ENCODE measurements around the gene ARHGEF38. TPM values are rescaled to one million over a fixed set of nuclear protein-coding genes. Genes with fewer than 3 reads are reported as not detected.
A peak's percentile ranks its signal among the peaks of the same experiment; 100 is the strongest.

The ARHGEF38 gene
- total RNA-seq, 1 experiment from 2014 or later = not detected

DNA sequence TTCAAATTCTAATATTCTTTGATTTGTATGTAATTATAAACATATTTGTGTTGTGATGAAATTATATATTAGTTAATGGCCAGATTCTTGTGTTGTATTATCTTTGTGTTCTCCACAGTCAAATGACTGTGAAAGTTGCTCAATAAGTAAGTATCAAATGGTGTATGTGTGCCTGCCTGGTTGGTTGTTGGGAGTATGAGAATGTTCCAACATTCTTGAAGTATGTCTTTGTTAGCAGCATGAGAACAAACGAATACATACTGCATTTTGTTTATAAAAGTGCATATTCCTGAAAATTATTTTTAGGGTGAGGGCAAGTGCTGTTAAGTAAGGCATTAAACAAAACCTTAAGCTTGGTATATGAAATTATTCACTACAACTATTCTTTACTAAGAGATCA lies 16.2 kb downstream of the ARHGEF38 start:
- Histone ChIP-seq H3K79me2 (ENCODE audit: low read length) (no peaks in the 10 kb centered on the region), H3K27me3 (ENCODE audit: low read length) (no peaks in the 10 kb centered on the region), H3K9me3 (ENCODE audit: low read length) (no peaks in the 10 kb centered on the region), H3K4me3 (ENCODE audit: low read length) (no peak overlapping the region), H3K4me2 (ENCODE audit: low read depth, low read length, poor library complexity, severe bottlenecking) (no peak overlapping the region), H3K27ac (ENCODE audit: low read length) (no peak overlapping the region), H3K4me1 (ENCODE audit: low read length) (no peaks in the 10 kb centered on the region), H2AFZ (ENCODE audit: low read length) (no peak overlapping the region), H3K9me2 (replicated peaks; ENCODE audit: insufficient read depth, low read length) (no peaks in the 10 kb centered on the region), H4K20me1 (ENCODE audit: insufficient read depth, low read depth, low read length) (no peaks in the 10 kb centered on the region), H3K9ac (ENCODE audit: low read length) (no peak overlapping the region), H3K36me3 (ENCODE audit: insufficient read depth, low read length) (no peaks in the 10 kb centered on the region)
- DNase-seq = no peak

DNA sequence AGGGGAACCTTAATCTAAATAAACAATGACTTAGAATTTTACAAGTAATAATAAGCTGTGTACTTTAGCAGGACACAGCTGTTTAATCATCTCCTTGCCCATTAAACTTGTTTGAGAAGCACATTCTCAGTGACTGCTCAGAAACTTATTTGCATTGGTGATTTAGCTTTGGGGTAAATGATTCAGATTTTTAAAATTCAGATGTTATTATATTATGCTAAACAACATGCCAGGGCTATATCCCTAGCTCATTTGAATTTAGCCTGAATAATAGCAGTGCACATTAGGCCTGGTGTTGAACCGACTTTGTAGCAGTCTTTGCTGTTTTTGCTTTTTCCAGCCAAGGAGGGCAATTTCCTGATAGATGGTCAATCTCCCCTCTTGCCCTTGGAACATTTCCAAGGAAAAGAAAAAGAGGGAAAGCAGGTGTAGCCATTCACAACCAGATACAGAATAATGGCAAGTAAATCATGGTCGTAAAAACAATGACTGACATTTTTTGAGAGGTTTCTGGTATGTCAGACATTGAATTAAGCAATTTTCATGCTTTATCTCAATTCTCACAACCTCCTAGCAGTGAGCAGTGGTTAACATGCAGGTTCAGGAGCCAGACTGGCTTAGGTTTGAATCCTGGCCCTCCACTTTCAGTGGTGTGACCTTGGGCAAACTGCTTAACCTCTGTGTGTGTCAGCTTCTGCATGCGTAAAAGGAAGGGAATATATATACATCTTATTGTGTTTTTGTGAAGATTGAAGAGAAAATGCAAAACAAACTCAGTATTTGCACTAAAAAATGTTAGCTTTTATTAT lies 16.8 kb downstream of the ARHGEF38 start:
- no peaks in the 10 kb centered on the region for H4K20me1 ChIP-seq (ENCODE audit: insufficient read depth, low read depth, low read length)
- no peak overlapping the region for H3K27ac ChIP-seq (ENCODE audit: low read length)
- no peak overlapping the region for H3K9ac ChIP-seq (ENCODE audit: low read length)
- H3K4me1 ChIP-seq (ENCODE audit: low read length) = no peaks in the 10 kb centered on the region
- H3K4me3 ChIP-seq (ENCODE audit: low read length) = no peak overlapping the region
- no peaks in the 10 kb centered on the region for H3K36me3 ChIP-seq (ENCODE audit: insufficient read depth, low read length)
- no peaks in the 10 kb centered on the region for H3K9me3 ChIP-seq (ENCODE audit: low read length)
- no peak overlapping the region for H2AFZ ChIP-seq (ENCODE audit: low read length)
- H3K4me2 ChIP-seq (ENCODE audit: low read depth, low read length, poor library complexity, severe bottlenecking) = no peak overlapping the region
- no peaks in the 10 kb centered on the region for H3K79me2 ChIP-seq (ENCODE audit: low read length)
- H3K9me2 ChIP-seq (replicated peaks; ENCODE audit: insufficient read depth, low read length) = no peaks in the 10 kb centered on the region
- no peaks in the 10 kb centered on the region for H3K27me3 ChIP-seq (ENCODE audit: low read length)
- no peak for DNase-seq

DNA sequence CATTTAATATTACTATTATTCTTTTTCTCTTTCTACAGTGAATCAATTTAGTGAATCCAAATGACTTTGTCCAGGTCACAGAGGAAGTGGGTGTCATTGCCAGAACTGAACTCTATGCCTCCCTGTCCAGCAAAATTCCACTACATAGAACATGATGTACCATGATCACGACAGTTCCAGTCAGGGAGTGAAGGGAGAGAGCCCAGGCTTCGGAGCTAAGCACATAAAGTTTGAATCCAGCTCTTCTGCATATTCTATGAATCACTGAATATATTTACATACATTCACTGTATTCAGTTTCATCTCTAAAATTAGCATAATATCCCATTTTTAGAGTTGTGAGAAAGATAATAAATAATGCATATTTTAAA lies 17.4 kb downstream of the ARHGEF38 start:
- H3K9me3 ChIP-seq (ENCODE audit: low read length) = no peaks in the 10 kb centered on the region
- H3K4me2 ChIP-seq (ENCODE audit: low read depth, low read length, poor library complexity, severe bottlenecking) = no peak overlapping the region
- no peaks in the 10 kb centered on the region for H3K4me1 ChIP-seq (ENCODE audit: low read length)
- no peak overlapping the region for H3K27ac ChIP-seq (ENCODE audit: low read length)
- H2AFZ ChIP-seq (ENCODE audit: low read length) = no peak overlapping the region
- no peak for DNase-seq
- no peak overlapping the region for H3K4me3 ChIP-seq (ENCODE audit: low read length)
- no peaks in the 10 kb centered on the region for H3K36me3 ChIP-seq (ENCODE audit: insufficient read depth, low read length)
- no peaks in the 10 kb centered on the region for H3K9me2 ChIP-seq (replicated peaks; ENCODE audit: insufficient read depth, low read length)
- no peaks in the 10 kb centered on the region for H3K79me2 ChIP-seq (ENCODE audit: low read length)
- H4K20me1 ChIP-seq (ENCODE audit: insufficient read depth, low read depth, low read length) = no peaks in the 10 kb centered on the region
- H3K9ac ChIP-seq (ENCODE audit: low read length) = no peak overlapping the region
- H3K27me3 ChIP-seq (ENCODE audit: low read length) = no peaks in the 10 kb centered on the region

DNA sequence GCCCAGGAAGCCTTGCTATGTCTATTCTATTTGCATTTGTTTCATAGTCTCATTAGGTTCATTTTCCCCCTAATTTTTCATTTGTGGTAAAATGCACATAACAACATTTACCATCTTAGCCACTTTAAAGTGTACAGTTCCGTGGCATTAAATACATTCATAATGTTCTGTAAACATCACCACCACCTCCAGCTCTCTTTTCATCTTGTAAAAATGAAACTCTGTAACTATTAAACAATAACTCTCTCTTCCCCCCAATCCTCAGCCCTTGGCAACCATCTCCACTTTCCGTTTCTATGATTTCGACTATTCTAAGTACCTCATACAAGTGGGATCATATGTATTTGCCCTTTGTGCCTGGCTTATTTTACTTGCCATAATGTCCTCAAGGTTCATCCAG lies 19.9 kb downstream of the ARHGEF38 start:
- Histone ChIP-seq H3K27ac (ENCODE audit: low read length) (no peak overlapping the region), H4K20me1 (ENCODE audit: insufficient read depth, low read depth, low read length) (no peaks in the 10 kb centered on the region), H3K79me2 (ENCODE audit: low read length) (no peaks in the 10 kb centered on the region), H2AFZ (ENCODE audit: low read length) (no peak overlapping the region), H3K9ac (ENCODE audit: low read length) (no peak overlapping the region), H3K36me3 (ENCODE audit: insufficient read depth, low read length) (no peaks in the 10 kb centered on the region), H3K9me3 (ENCODE audit: low read length) (no peaks in the 10 kb centered on the region), H3K4me3 (ENCODE audit: low read length) (no peak overlapping the region), H3K4me2 (ENCODE audit: low read depth, low read length, poor library complexity, severe bottlenecking) (no peak overlapping the region), H3K27me3 (ENCODE audit: low read length) (no peaks in the 10 kb centered on the region), H3K4me1 (ENCODE audit: low read length) (no peaks in the 10 kb centered on the region), H3K9me2 (replicated peaks; ENCODE audit: insufficient read depth, low read length) (no peaks in the 10 kb centered on the region)
- no peak for DNase-seq

DNA sequence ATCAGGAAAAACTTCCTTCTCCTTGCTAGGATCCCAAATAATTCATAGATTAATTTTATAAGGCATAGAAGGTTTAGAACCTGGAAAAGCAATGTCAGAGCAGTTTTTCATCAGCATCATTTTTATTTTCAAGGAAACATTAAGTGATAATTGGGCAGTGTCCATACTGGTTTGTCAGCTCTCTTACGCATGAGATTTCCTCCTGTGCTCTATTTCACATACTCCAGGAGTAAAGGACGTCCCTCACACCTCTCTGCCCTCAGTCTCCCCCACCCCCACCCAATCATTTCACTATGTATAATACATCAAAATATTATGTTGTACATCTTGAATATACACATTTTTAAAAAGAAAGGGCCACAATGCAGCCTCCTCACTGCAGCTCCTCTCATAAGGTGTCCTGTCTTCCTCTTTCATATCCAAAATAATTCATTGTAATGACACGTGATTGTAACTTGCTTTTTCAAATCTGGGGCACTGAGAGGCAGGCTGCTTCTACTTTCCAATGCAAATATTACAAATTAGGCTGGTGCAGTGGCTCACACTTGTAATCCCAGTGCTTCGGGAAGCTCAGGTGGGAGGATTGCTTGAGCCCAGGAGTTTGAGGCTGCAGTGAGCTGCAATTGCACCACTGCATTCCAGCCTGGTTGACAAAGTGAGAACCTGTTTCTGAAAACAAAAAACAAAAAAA lies 34.4 kb downstream of the ARHGEF38 start:
- Histone ChIP-seq H2AFZ (ENCODE audit: low read length) (no peak overlapping the region), H3K4me2 (ENCODE audit: low read depth, low read length, poor library complexity, severe bottlenecking) (peak overlapping the region; percentile 53), H3K27me3 (ENCODE audit: low read length) (no peaks in the 10 kb centered on the region), H3K4me3 (ENCODE audit: low read length) (no peak overlapping the region), H3K36me3 (ENCODE audit: insufficient read depth, low read length) (no peaks in the 10 kb centered on the region), H3K9ac (ENCODE audit: low read length) (no peak overlapping the region), H3K9me3 (ENCODE audit: low read length) (no peaks in the 10 kb centered on the region), H3K79me2 (ENCODE audit: low read length) (no peaks in the 10 kb centered on the region), H3K9me2 (replicated peaks; ENCODE audit: insufficient read depth, low read length) (no peaks in the 10 kb centered on the region), H3K4me1 (ENCODE audit: low read length) (peaks cover 23% of the 10 kb centered on the region), H3K27ac (ENCODE audit: low read length) (no peak overlapping the region), H4K20me1 (ENCODE audit: insufficient read depth, low read depth, low read length) (no peaks in the 10 kb centered on the region)
- DNase-seq = peak; percentile 56

DNA sequence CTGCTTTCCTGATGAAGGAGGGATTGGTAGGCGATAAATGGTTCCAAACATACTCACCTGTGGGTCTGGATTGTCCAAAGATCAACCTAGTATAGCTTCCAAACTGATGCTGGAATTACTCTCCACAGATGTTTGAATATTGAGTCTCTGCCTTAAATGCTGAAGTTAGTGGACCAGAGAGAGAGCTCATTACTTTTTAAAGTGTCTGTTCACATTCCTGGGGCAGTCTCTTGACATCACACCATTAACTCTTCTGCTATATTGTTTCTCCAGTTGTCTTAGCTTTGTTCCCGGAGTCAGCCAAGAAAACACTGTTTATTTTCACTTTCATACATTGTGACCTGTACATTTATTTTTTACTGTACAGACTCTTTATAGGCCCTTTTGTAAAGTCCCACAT lies 35.4 kb downstream of the ARHGEF38 start:
- H3K4me3 ChIP-seq (ENCODE audit: low read length) = no peak overlapping the region
- no peak overlapping the region for H3K27ac ChIP-seq (ENCODE audit: low read length)
- H3K27me3 ChIP-seq (ENCODE audit: low read length) = no peaks in the 10 kb centered on the region
- no peaks in the 10 kb centered on the region for H3K36me3 ChIP-seq (ENCODE audit: insufficient read depth, low read length)
- H3K79me2 ChIP-seq (ENCODE audit: low read length) = no peaks in the 10 kb centered on the region
- no peak for DNase-seq
- no peaks in the 10 kb centered on the region for H4K20me1 ChIP-seq (ENCODE audit: insufficient read depth, low read depth, low read length)
- no peak overlapping the region for H3K4me2 ChIP-seq (ENCODE audit: low read depth, low read length, poor library complexity, severe bottlenecking)
- H3K9me2 ChIP-seq (replicated peaks; ENCODE audit: insufficient read depth, low read length) = no peaks in the 10 kb centered on the region
- peaks cover 23% of the 10 kb centered on the region for H3K4me1 ChIP-seq (ENCODE audit: low read length)
- no peaks in the 10 kb centered on the region for H3K9me3 ChIP-seq (ENCODE audit: low read length)
- no peak overlapping the region for H3K9ac ChIP-seq (ENCODE audit: low read length)
- no peak overlapping the region for H2AFZ ChIP-seq (ENCODE audit: low read length)

DNA sequence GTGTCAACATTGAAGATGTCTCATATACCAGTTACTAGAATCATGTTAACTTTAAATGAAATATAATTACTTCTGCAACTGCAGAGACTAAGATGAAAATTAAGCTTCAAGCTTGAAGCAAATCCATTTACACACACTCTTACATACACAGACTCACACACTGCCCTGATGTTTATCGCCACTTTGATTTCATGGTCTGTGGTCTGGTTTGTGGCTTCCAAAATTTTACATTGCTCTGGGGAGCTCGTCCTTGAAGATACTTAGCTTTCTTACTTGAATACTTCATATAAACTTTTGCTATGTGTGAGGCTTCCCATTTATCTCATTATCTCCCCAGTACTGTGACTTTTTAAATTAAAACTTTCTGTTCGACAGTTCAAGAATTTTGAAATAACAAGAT lies 35.8 kb downstream of the ARHGEF38 start:
- peaks cover 23% of the 10 kb centered on the region for H3K4me1 ChIP-seq (ENCODE audit: low read length)
- no peaks in the 10 kb centered on the region for H3K9me2 ChIP-seq (replicated peaks; ENCODE audit: insufficient read depth, low read length)
- no peaks in the 10 kb centered on the region for H3K79me2 ChIP-seq (ENCODE audit: low read length)
- DNase-seq = no peak
- no peak overlapping the region for H2AFZ ChIP-seq (ENCODE audit: low read length)
- H4K20me1 ChIP-seq (ENCODE audit: insufficient read depth, low read depth, low read length) = no peaks in the 10 kb centered on the region
- no peak overlapping the region for H3K9ac ChIP-seq (ENCODE audit: low read length)
- H3K4me3 ChIP-seq (ENCODE audit: low read length) = no peak overlapping the region
- no peaks in the 10 kb centered on the region for H3K27me3 ChIP-seq (ENCODE audit: low read length)
- no peaks in the 10 kb centered on the region for H3K9me3 ChIP-seq (ENCODE audit: low read length)
- H3K4me2 ChIP-seq (ENCODE audit: low read depth, low read length, poor library complexity, severe bottlenecking) = no peak overlapping the region
- H3K27ac ChIP-seq (ENCODE audit: low read length) = no peak overlapping the region
- no peaks in the 10 kb centered on the region for H3K36me3 ChIP-seq (ENCODE audit: insufficient read depth, low read length)

DNA sequence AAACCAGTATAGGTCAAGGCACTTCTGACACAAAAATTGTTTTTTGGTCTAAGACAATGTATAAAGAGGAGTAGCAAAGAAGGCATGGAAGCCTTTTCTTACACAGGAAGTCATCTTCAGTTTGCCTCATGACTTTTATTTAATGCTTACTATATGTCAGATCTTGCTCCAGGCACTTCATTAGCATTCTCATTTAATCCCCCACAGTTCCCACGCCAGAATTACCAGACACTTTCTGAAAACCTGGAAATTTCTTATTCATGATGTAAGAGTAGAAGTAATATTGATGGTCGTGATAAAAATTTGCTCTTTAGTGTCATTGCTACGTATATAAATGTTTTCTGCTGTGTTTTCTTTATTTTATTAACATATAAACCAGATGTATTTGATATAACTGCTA lies 39.2 kb downstream of the ARHGEF38 start:
- Histone ChIP-seq H3K4me1 (ENCODE audit: low read length) (peaks cover 20% of the 10 kb centered on the region), H2AFZ (ENCODE audit: low read length) (no peak overlapping the region), H3K36me3 (ENCODE audit: insufficient read depth, low read length) (no peaks in the 10 kb centered on the region), H3K27me3 (ENCODE audit: low read length) (no peaks in the 10 kb centered on the region), H3K4me3 (ENCODE audit: low read length) (no peak overlapping the region), H3K79me2 (ENCODE audit: low read length) (no peaks in the 10 kb centered on the region), H4K20me1 (ENCODE audit: insufficient read depth, low read depth, low read length) (no peaks in the 10 kb centered on the region), H3K9ac (ENCODE audit: low read length) (no peak overlapping the region), H3K27ac (ENCODE audit: low read length) (no peak overlapping the region), H3K9me2 (replicated peaks; ENCODE audit: insufficient read depth, low read length) (no peaks in the 10 kb centered on the region), H3K4me2 (ENCODE audit: low read depth, low read length, poor library complexity, severe bottlenecking) (no peak overlapping the region), H3K9me3 (ENCODE audit: low read length) (no peaks in the 10 kb centered on the region)
- DNase-seq = no peak
